HG03025 (cell line): ENCODE measurements around the gene CES2.
"Not testable (repeated sequence)": the region's sequence is repeated elsewhere in the genome, so short reads cannot be mapped to it uniquely, and the experiment has no call there.

Source experiments
- ATAC-seq: cut with Tn5 transposase; IDR thresholded peaks from one replicate; pipeline ENCODE4 v1.9.1; 2021; ENCODE audit warnings: mild to moderate bottlenecking, moderate library complexity; ENCODE audit not compliant: unreplicated experiment, low FRiP score

The CES2 gene

GRCh38 chr16:66932076-66932475, 3.2 kb upstream of the CES2 start:
- ATAC-seq, result no peak

- ATAC-seq, result peak; percentile 11
Observed at GRCh38 chr16:66933776-66934137, 1.6 kb upstream of the CES2 start.

GRCh38 chr16:66934138-66934838, 1.0 kb upstream of the CES2 start, which contains the start of gene CIAO2B:
Gene CIAO2B, minus strand, starts transcription at chr16:66934402. Its CDS starts 38 bp downstream, at chr16:66934364.
- ATAC-seq, result peak; percentile 69

- ATAC-seq, result peak; percentile 8
Observed at GRCh38 chr16:66934839-66935313, 440 bp upstream of the CES2 start.

GRCh38 chr16:66936462-66936861, 1.1 kb downstream of the CES2 start:
- no peak for ATAC-seq

GRCh38 chr16:66936889-66937554, 1.7 kb downstream of the CES2 start:
- no peak for ATAC-seq

- no peak for ATAC-seq
Observed at GRCh38 chr16:66937725-66938337, 2.5 kb downstream of the CES2 start.

- no peak for ATAC-seq
Observed at GRCh38 chr16:66939366-66939765, 4.0 kb downstream of the CES2 start.

- ATAC-seq, result no peak
Observed at GRCh38 chr16:66940236-66940635, 4.9 kb downstream of the CES2 start.

- ATAC-seq, result no peak
Observed at GRCh38 chr16:66942981-66943380, 7.7 kb downstream of the CES2 start.

- ATAC-seq, result no peak
Observed at GRCh38 chr16:66943426-66944053, 8.2 kb downstream of the CES2 start.

GRCh38 chr16:66944054-66944441, 8.7 kb downstream of the CES2 start:
- no peak for ATAC-seq

GRCh38 chr16:66944971-66945370, 9.7 kb downstream of the CES2 start:
- ATAC-seq, result not testable (repeated sequence)

GRCh38 chr16:66945939-66946338, 10.6 kb downstream of the CES2 start:
- no peak for ATAC-seq

- ATAC-seq, result no peak
Observed at GRCh38 chr16:66946541-66946940, 11.2 kb downstream of the CES2 start.

- no peak for ATAC-seq
Observed at GRCh38 chr16:66946974-66947301, 11.6 kb downstream of the CES2 start.

- ATAC-seq, result no peak
Observed at GRCh38 chr16:66947302-66948065, 12.2 kb downstream of the CES2 start.

GRCh38 chr16:66948134-66948836, 13.0 kb downstream of the CES2 start:
- ATAC-seq, result no peak

- no peak for ATAC-seq
Observed at GRCh38 chr16:66948837-66949225, 13.5 kb downstream of the CES2 start.

GRCh38 chr16:66949472-66949871, 14.2 kb downstream of the CES2 start:
- ATAC-seq, result no peak
